ENCODE results near the gene MAP4K2. TPM values are rescaled to one million over a fixed set of nuclear protein-coding genes. Genes with fewer than 3 reads are reported as not detected.

MAP4K2 gene
- total RNA-seq, 1 experiment from 2014 or later: 34.3 TPM

- CTCF ChIA-PET: interaction anchor here (0.6 to 1.3 kb wide), 4 partner anchors 35 to 511 kb away, joined by 3 to 5 read pairs (median 4); no protein-coding TSS in a partner anchor
- Histone ChIP-seq H3K27me3 (ENCODE audit: insufficient read depth, low read depth) (no peaks in the 10 kb centered on the region), H3K9me2 (ENCODE audit: insufficient read depth) (no peaks in the 10 kb centered on the region), H3K4me2 (peak overlapping the region; percentile 82), H3F3A (ENCODE audit: insufficient read depth, low read depth) (peaks cover 49% of the 10 kb centered on the region; the same call in 1 of the 2 replicates), H3K4me3 (peak overlapping the region; percentile 72; the same call in 1 of the 2 replicates), H3K79me2 (ENCODE audit: low read depth) (peaks cover 10% of the 10 kb centered on the region), H3K27ac (peak overlapping the region; percentile 79), H3K9me3 (ENCODE audit: insufficient read depth, low read depth) (no peaks in the 10 kb centered on the region), H4K20me1 (ENCODE audit: insufficient read depth) (no peaks in the 10 kb centered on the region), H3K36me3 (ENCODE audit: low read depth) (no peaks in the 10 kb centered on the region), H2AFZ (no peak overlapping the region), H3K4me1 (replicated peaks; ENCODE audit: insufficient read depth) (peaks cover 32% of the 10 kb centered on the region)
- POLR2A ChIA-PET (ENCODE audit: unreplicated experiment): interaction anchor here (0.7 kb wide), 1 partner anchor 36 kb away, joined by 4 read pairs; no protein-coding TSS in a partner anchor
- no peak for TF ChIP-seq EZH2 (IDR thresholded peaks at IDR 0.05; ENCODE audit: low read depth)
- TF ChIP-seq, protein P1, sequence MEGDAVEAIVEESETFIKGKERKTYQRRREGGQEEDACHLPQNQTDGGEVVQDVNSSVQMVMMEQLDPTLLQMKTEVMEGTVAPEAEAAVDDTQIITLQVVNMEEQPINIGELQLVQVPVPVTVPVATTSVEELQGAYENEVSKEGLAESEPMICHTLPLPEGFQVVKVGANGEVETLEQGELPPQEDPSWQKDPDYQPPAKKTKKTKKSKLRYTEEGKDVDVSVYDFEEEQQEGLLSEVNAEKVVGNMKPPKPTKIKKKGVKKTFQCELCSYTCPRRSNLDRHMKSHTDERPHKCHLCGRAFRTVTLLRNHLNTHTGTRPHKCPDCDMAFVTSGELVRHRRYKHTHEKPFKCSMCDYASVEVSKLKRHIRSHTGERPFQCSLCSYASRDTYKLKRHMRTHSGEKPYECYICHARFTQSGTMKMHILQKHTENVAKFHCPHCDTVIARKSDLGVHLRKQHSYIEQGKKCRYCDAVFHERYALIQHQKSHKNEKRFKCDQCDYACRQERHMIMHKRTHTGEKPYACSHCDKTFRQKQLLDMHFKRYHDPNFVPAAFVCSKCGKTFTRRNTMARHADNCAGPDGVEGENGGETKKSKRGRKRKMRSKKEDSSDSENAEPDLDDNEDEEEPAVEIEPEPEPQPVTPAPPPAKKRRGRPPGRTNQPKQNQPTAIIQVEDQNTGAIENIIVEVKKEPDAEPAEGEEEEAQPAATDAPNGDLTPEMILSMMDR (conservative IDR thresholded peaks at IDR 0.05): no peak
- BruUV-seq (replicated peaks): no TSS peak
- intact Hi-C loops (cut with micrococcal nuclease; ENCODE audit: unreplicated experiment): loop anchor here (1.0 to 5.0 kb wide), 8 partner anchors 31 to 487 kb away; partner anchors contain the start of genes ATG2A, CAPN1, EHD1 and MEN1
- DNase-seq: peak; percentile 67 to 81
Observed at GRCh38 chr11:64841592-64842365, 38.8 kb upstream of the MAP4K2 start.

GRCh38 chr11:64839887-64840782, 37.1 kb upstream of the MAP4K2 start:
- Histone ChIP-seq H4K20me1 (ENCODE audit: insufficient read depth) (0 out of 2 replicates have a peak, but pooled peaks cover 3% of the 10 kb centered on the region), H3K9me3 (ENCODE audit: insufficient read depth, low read depth) (no peaks in the 10 kb centered on the region), H3K36me3 (ENCODE audit: low read depth) (no peaks in the 10 kb centered on the region), H3K4me1 (replicated peaks; ENCODE audit: insufficient read depth) (peaks cover 42% of the 10 kb centered on the region), H3K4me2 (no peak overlapping the region), H3K27me3 (ENCODE audit: insufficient read depth, low read depth) (no peaks in the 10 kb centered on the region), H3F3A (ENCODE audit: insufficient read depth, low read depth) (peaks cover 32% of the 10 kb centered on the region; the same call in 1 of the 2 replicates), H3K4me3 (no peak overlapping the region), H3K9me2 (ENCODE audit: insufficient read depth) (no peaks in the 10 kb centered on the region), H3K79me2 (ENCODE audit: low read depth) (peaks cover 10% of the 10 kb centered on the region), H3K27ac (no peak overlapping the region), H2AFZ (no peak overlapping the region)
- DNase-seq: no peak
- BruUV-seq (replicated peaks): no TSS peak
- ChIA-PET CTCF (no interaction called here), POLR2A (ENCODE audit: unreplicated experiment) (interaction anchor here (0.7 kb wide), 1 partner anchor 64 kb away, joined by 3 read pairs; no protein-coding TSS in a partner anchor)
- TF ChIP-seq, protein P1 (conservative IDR thresholded peaks at IDR 0.05): no peak
- TF ChIP-seq EZH2 (IDR thresholded peaks at IDR 0.05; ENCODE audit: low read depth): no peak
- intact Hi-C loops (cut with micrococcal nuclease; ENCODE audit: unreplicated experiment): loop anchor here (5.0 kb wide), 3 partner anchors 37 to 342 kb away; partner anchors contain the start of genes CAPN1 and EHD1

DNA sequence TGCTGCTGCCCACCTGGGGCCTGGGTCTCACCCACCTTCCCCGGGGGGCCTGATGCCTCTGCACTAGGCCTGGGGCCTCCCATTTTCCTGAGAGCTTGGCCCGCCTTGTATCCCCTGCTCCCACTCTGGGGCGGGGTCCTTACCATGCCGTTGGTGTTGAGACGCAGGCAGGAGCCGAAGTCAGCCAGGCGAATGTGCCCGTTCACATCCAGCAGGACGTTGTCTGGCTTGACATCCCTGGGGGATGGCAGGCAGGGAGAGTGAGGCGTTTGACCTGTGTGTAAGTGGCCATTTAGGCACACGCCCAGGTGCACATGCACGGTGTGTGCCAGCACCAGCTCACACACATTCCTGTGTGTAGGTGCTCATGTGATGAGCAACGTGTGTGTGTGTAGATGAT, 36.3 kb upstream of the MAP4K2 start:
- BruUV-seq (replicated peaks): no TSS peak
- H3K4me3 ChIP-seq: no peak overlapping the region
- 0 out of 2 replicates have a peak, but pooled peaks cover 3% of the 10 kb centered on the region for H4K20me1 ChIP-seq (ENCODE audit: insufficient read depth)
- TF ChIP-seq, protein P1 (conservative IDR thresholded peaks at IDR 0.05): no peak
- TF ChIP-seq EZH2 (IDR thresholded peaks at IDR 0.05; ENCODE audit: low read depth): no peak
- DNase-seq: no peak
- no peaks in the 10 kb centered on the region for H3K36me3 ChIP-seq (ENCODE audit: low read depth)
- POLR2A ChIA-PET (ENCODE audit: unreplicated experiment): no interaction called here
- H3K9me2 ChIP-seq (ENCODE audit: insufficient read depth): no peaks in the 10 kb centered on the region
- H3K79me2 ChIP-seq (ENCODE audit: low read depth): peaks cover 10% of the 10 kb centered on the region
- H3K27ac ChIP-seq: no peak overlapping the region
- no peak overlapping the region for H2AFZ ChIP-seq
- CTCF ChIA-PET: no interaction called here
- H3K4me1 ChIP-seq (replicated peaks; ENCODE audit: insufficient read depth): peaks cover 48% of the 10 kb centered on the region
- H3K27me3 ChIP-seq (ENCODE audit: insufficient read depth, low read depth): no peaks in the 10 kb centered on the region
- H3K9me3 ChIP-seq (ENCODE audit: insufficient read depth, low read depth): no peaks in the 10 kb centered on the region
- peaks cover 32% of the 10 kb centered on the region; the same call in 1 of the 2 replicates for H3F3A ChIP-seq (ENCODE audit: insufficient read depth, low read depth)
- no peak overlapping the region for H3K4me2 ChIP-seq
- intact Hi-C loops (cut with micrococcal nuclease; ENCODE audit: unreplicated experiment): no loop called here
